Memory B cell (primary cell): Measurements from ENCODE around the gene HMGA1.
"Not testable (repeated sequence)": the region's sequence is repeated elsewhere in the genome, so short reads cannot be mapped to it uniquely, and the experiment has no call there.

ENCODE experiments used
- ATAC-seq: fragments of 150-1000 bp; cut with Tn5 transposase; 2 replicates; pipeline ENCODE4 v1.10.0; 2021; ENCODE audit warnings: low read depth, mild to moderate bottlenecking, moderate library complexity
- DNase-seq, 2 donors: peaks; one replicate each; pipeline ENCODE4 v3.0.0; 2022; ENCODE audit warnings: low spot score in 2 of 2
- H3K27ac Mint-ChIP-seq: one replicate; pipeline ENCODE4 v1.8.0; 2022; ENCODE audit warnings: mild to moderate bottlenecking, moderate library complexity, mixed read lengths
- H3K27me3 Mint-ChIP-seq: one replicate; pipeline ENCODE4 v1.8.0; 2022; ENCODE audit warnings: mixed read lengths
- H3K36me3 Mint-ChIP-seq: one replicate; pipeline ENCODE4 v1.8.0; 2022; ENCODE audit warnings: mild to moderate bottlenecking, mixed read lengths
- H3K4me1 Mint-ChIP-seq: one replicate; pipeline ENCODE4 v1.8.0; 2022; ENCODE audit warnings: mixed read lengths
- H3K4me3 Mint-ChIP-seq: one replicate; pipeline ENCODE4 v1.8.0; 2022; ENCODE audit warnings: mild to moderate bottlenecking, moderate library complexity, mixed read lengths
- H3K9me3 Mint-ChIP-seq: one replicate; pipeline ENCODE4 v1.8.0; 2022; ENCODE audit warnings: mixed read lengths

HMGA1 gene

DNA sequence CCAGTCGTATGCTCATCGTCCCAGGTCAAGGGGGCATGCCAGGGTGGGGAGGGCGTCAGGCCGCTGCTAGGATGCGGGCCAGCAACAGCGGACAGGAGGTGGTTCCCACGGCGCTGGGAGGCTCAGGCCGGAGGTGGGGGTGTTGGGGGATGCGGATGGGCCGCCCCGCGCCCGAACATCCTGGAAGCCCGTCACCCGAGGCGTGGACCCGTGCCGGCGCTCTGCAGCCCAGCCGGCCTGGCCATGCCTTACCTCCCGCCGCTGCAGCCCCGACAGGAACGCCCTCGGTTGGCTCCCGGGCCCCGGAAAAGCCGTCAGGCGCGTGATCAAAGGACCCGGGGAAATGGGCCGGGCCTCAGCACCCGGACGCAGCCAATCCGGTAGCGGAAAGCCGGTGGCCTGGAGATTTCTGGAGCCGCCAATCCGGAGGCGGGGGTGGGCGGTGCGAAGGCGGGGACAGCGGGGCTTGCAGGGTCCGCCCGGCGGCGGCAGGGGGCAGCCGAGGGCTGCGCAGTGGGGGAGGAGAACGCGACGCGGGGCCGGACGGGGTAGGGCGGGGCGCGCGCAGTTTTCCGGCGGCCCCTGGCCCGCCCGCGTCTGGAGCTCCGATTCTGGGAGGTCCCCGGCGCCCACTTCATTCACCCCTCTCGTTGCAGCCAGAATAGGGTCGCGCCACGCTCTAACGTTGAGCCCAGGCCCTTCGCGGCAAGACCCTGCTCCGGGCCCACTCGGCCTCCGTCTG lies 12.2 kb downstream of the HMGA1 start, which contains the start of gene SMIM29:
Gene SMIM29, minus strand, starts transcription at position 280 of the 742 bp plus-strand sequence. CDS start 1,215 bp downstream, outside the sequence.
- Mint-ChIP-seq H3K36me3 (peaks cover 4% of the 10 kb centered on the region), H3K4me1 (peaks cover 33% of the 10 kb centered on the region), H3K4me3 (peak within 1 kb of the TSS; percentile 96), H3K27me3 (no peaks in the 10 kb centered on the region), H3K9me3 (no peaks in the 10 kb centered on the region), H3K27ac (peak within 1 kb of the TSS; percentile 98)
- DNase-seq (peak; percentile 98), ATAC-seq (peak; percentile 87)

DNA sequence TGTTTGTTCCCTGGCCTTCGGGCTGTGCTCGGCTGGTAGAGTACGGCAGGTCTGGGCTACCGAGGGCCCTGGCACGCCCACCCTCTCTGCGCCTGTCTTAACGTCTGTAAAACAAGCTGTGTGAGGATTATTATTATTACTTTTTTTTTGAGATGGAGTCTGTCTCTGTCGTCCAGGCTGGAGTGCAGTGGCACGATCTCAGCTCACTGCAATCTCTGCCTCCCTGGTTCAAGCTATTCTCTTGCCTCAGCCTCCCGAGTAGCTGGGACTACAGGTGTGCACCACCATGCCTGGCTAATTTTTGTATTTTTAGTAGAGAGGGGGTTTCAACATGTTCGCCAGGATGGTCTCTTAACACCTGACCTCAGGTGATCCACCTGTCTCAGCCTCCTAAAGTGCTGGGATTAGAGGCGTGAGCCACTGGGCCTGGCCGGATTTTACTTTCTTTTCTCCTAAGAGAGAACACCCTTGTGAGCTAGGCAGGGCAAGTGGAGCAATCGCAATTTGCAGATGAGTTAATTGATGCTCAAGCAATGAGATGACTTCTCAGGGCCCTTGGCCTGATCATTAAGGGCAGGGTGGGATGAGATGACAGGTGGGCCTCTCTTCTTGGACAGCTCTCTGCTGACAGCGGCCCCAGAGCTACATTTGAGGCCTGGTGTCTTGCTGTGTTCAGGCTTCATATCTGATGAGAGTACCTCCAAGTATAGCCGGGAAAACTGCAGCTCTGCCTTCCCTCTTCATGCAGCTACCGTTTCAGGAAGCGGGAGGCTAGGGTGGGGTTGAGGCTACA lies 13.0 kb downstream of the HMGA1 start:
- Mint-ChIP-seq H3K4me3 (peak overlapping the region; percentile 96), H3K36me3 (peaks cover 4% of the 10 kb centered on the region), H3K4me1 (peaks cover 33% of the 10 kb centered on the region)

DNA sequence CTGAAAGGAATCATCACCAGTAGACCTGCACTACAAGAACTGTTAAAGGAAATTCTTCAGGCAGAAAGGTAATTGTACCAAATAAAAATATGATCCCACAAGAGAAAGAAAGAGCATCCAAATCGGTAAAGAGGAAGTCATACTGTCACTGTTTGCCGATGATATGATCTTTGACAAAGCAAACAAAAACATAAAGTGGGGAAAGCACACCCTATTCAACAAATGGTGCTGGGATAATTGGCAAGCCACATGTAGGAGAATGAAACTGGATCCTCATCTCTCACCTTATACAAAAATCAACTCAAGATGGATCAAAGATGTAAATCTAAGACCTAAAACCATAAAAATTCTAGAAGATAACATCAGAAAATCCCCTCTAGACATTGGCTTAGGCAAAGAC lies 15.7 kb downstream of the HMGA1 start:
- not testable (repeated sequence) for H3K4me3 Mint-ChIP-seq, H3K27ac Mint-ChIP-seq, H3K36me3 Mint-ChIP-seq, H3K9me3 Mint-ChIP-seq, ATAC-seq, H3K27me3 Mint-ChIP-seq, DNase-seq
- peaks cover 19% of the 10 kb centered on the region for H3K4me1 Mint-ChIP-seq

More for the DNA sequence above, 13.0 kb downstream of the HMGA1 start:
- Mint-ChIP-seq H3K27me3 (no peaks in the 10 kb centered on the region), H3K27ac (peak overlapping the region; percentile 98), H3K9me3 (no peaks in the 10 kb centered on the region)
- DNase-seq (no peak), ATAC-seq (peak; percentile 38)

DNA sequence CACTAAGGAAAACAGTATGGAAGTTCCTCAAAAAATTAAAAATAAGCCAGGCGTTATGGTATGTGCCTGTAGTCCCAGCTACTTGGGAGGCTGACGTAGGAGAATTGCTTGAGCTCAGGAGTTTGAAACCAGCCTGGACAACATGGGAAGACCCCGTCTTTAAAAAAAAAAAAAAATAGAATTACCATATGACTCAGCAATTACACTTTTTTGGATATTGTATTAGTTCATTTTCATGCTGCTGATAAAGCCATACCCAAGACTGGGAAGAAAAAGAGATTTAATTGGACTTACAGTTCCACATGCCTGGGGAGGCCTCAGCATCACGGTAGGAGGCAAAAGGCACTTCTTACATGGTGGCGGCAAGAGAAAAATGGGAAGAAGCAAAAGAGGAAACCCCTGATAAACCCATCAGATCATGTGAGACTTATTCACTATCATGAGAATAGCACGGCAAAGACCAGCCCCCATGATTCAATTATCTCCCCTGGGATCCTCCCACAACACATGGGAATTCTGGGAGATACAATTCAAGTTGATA lies 22.9 kb downstream of the HMGA1 start:
- peaks cover 2% of the 10 kb centered on the region for H3K9me3 Mint-ChIP-seq
- ATAC-seq (no peak), DNase-seq (no peak)
- H3K27me3 Mint-ChIP-seq, result no peaks in the 10 kb centered on the region
- H3K4me1 Mint-ChIP-seq, result no peaks in the 10 kb centered on the region
- H3K4me3 Mint-ChIP-seq, result no peak overlapping the region
- H3K36me3 Mint-ChIP-seq, result peaks cover 3% of the 10 kb centered on the region
- no peak overlapping the region for H3K27ac Mint-ChIP-seq

DNA sequence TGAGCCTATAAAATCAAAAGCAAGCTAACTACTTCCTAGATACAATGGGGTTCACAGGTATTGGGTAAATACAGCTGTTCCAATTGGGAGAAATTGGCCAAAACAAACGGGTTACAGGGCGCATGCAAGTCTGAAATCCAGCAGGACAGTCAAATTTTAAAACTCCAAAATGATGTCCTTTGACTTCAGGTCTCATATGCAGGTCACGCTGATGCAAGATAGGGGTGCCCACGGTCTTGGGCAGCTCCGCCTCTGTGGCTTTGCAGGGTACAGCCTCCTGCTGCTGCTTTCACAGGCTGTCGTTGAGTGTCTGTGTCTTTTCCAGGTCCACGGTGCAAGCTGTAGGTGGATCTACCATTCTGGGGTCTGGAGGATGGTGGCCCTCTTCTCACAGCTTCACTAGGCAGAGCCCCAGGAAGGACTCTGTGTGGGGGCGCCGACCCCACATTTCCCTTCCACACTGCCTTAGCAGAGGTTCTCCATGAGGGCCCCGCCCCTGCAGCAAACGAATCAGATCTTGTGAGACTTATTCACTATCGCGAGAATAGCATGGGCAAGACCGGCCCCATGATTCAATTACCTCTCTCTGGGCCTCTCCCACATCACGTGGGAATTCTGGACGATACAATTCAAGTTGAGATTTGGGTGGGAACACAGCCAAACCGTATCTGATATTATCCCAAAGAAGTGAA lies 24.0 kb downstream of the HMGA1 start:
- Mint-ChIP-seq H3K4me3 (no peak overlapping the region), H3K9me3 (peaks cover 2% of the 10 kb centered on the region), H3K27me3 (no peaks in the 10 kb centered on the region), H3K4me1 (no peaks in the 10 kb centered on the region), H3K36me3 (peaks cover 3% of the 10 kb centered on the region), H3K27ac (no peak overlapping the region)
- no peak for DNase-seq
- ATAC-seq, result no peak

DNA sequence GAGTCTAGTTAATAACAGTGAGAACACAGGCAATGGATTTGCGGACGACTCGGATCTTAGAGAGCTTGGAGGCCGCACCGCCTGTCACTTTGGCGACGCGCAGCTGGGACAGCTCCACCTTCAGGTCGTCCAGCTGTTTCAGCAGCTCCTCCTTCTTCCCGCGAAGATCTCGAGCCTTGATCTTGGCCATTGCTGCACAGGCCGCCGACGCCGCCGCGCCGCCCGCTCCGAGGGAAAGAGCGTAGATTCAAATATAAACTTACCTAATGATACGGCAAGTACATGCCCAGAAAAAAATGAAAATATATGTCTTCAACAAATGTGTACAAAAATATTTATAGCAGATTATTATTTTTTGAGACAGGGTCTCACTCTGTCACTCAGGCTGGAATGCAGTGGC lies 26.8 kb downstream of the HMGA1 start:
- H3K9me3 Mint-ChIP-seq, H3K36me3 Mint-ChIP-seq, H3K4me3 Mint-ChIP-seq, DNase-seq, H3K4me1 Mint-ChIP-seq, H3K27me3 Mint-ChIP-seq, H3K27ac Mint-ChIP-seq, ATAC-seq: not testable (repeated sequence)

DNA sequence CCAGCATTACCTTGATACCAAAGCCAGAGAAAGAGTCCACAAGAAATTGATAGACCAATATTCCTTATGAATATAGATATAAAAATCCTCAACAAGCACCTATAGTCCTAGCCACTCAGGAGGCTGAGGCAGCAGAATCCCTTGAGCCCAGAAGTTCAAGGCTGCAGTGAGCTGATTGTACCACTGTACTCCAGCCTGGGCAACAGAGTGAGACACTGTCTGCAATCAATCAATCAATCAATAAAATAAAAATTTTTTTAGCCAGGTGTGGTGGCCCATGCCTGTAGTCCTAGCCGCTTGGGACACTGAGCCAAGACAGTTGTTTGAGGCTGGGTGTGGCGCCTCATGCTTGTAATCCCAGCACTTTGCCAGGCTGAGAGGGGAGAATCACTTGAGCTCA lies 31.1 kb downstream of the HMGA1 start:
- peaks cover 2% of the 10 kb centered on the region for H3K9me3 Mint-ChIP-seq
- no peak for DNase-seq
- ATAC-seq, result no peak
- H3K27ac Mint-ChIP-seq, result no peak overlapping the region
- H3K4me1 Mint-ChIP-seq, result peaks cover 6% of the 10 kb centered on the region
- peaks cover 2% of the 10 kb centered on the region for H3K36me3 Mint-ChIP-seq
- H3K27me3 Mint-ChIP-seq, result no peaks in the 10 kb centered on the region
- H3K4me3 Mint-ChIP-seq, result no peak overlapping the region

DNA sequence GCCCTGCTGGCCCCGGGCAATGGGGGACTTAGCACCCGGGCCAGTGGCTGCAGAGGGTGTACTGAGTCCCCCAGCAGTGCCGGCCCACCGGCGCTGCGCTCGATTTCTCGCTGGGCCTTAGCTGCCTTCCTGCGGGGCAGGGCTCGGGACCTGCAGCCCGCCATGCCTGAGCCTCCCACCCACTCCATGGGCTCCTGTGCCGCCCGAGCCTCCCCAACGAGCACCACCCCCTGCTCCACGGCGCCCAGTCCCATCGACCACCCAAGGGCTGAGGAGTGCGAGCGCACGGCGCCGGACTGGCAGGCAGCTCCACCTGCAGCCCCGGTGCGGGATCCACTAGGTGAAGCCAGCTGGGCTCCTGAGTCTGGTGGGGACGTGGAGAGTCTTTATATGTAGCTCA lies 32.5 kb downstream of the HMGA1 start:
- H3K4me3 Mint-ChIP-seq, ATAC-seq, DNase-seq, H3K27ac Mint-ChIP-seq, H3K9me3 Mint-ChIP-seq, H3K36me3 Mint-ChIP-seq, H3K27me3 Mint-ChIP-seq: not testable (repeated sequence)
- peaks cover 13% of the 10 kb centered on the region for H3K4me1 Mint-ChIP-seq

DNA sequence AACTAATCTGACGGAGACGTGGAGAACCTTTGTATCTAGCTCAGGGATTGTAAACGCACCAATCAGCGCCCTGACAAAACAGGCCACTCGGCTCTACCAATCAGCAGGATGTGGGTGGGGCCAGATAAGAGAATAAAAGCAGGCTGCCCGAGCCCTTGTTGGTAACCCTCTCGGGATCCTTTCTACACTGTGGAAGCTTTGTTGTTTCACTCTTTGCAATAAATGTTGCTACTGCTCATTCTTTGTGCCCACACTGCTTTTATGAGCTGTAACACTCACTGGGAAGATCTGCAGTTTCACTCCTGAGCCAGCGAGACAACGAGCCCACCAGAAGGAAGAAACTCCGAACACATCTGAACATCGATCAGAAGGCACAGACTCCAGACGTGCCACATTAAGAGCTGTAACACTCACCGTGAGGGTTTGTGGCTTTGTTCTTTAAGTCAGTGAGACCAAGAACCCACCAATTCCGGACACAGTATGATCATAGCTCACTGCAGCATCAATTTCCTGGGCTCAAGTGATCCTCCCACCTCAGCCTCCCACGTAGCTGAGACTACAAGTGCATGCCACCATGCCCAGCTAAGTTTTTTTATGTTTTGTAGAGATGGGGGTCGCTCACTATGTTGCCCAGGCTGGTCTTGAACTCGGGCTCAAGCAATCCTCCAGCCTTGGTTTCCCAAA lies 33.1 kb downstream of the HMGA1 start:
- H3K9me3 Mint-ChIP-seq, ATAC-seq, H3K36me3 Mint-ChIP-seq, DNase-seq, H3K27me3 Mint-ChIP-seq, H3K27ac Mint-ChIP-seq, H3K4me3 Mint-ChIP-seq: not testable (repeated sequence)
- peaks cover 13% of the 10 kb centered on the region for H3K4me1 Mint-ChIP-seq

DNA sequence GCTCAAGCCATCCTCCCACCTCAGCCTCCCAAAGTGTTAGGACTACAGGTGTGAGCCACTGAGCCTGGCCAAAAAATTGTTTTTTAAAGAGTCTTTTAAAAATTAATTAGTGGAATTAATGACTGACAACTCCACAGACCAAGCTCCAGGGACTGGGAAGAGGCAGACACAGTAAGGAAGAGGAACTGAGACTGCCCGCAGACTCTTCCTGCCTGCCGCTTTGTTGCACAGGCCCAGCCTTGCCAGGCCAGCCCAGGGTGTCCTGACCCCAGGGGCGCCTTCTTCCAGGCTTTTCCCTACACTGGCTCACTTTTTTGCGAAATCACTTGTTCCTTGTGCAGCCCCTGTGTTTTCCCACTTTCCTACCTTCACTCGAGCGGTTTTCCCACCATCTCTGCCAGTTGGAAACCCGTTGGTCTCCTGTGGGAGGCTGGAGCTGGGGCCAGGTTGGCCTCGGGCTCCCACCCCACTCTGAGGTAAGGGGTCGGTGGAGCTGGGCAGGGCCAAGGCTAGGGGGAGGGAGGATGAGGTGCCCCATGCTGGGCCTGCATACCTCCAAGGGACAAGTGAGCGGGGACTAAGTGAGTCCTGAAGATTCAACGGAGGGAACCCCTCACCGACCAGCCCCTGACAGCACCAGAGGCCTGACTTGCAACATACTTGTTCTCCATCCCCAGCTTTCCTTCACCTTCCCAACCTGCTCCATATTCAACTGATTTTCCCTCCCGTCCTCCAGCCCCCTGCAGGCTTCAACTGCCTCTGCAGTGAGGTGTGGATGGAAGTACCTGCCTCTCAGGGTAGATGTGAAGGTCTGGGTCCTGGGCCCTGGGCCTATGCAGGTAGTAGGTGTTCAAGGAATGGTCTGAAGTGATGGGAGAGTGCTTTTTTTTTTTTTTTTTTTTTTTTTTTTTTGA lies 35.6 kb downstream of the HMGA1 start:
- Mint-ChIP-seq H3K27ac (no peak overlapping the region), H3K9me3 (no peaks in the 10 kb centered on the region), H3K4me3 (no peak overlapping the region), H3K36me3 (no peaks in the 10 kb centered on the region), H3K4me1 (peaks cover 17% of the 10 kb centered on the region), H3K27me3 (no peaks in the 10 kb centered on the region)
- DNase-seq (no peak), ATAC-seq (peak; percentile 53)

DNA sequence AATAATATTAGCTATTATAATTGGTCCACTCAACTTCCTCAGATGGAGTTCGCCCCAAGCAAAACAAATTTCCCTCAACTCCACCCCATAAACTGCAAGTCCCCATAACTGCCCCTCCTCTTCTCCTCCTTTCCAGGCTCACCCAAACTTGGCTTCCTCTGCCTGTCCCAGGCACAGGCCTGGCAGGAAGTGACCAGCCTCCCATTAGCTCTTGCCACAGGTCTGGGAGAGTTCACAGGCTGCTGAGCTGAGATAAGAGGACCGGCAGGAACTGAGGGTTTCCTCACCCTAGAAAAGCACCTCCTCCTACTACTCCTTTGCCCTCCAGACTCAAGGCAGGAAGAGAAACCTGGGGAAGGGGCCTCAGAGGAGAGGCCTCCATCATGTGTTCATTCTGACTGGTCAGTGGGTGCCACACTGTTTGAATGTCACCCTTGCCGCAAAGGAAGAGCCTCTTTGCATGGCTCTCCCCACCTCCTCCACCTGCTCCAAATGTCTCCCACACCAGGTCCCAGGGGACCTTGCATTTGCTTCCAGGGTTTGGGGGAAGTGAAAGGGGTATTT lies 36.7 kb downstream of the HMGA1 start:
- peaks cover 17% of the 10 kb centered on the region for H3K4me1 Mint-ChIP-seq
- ATAC-seq (no peak), DNase-seq (no peak)
- no peak overlapping the region for H3K27ac Mint-ChIP-seq
- H3K36me3 Mint-ChIP-seq, result no peaks in the 10 kb centered on the region
- no peaks in the 10 kb centered on the region for H3K27me3 Mint-ChIP-seq
- H3K9me3 Mint-ChIP-seq, result no peaks in the 10 kb centered on the region
- H3K4me3 Mint-ChIP-seq, result no peak overlapping the region

DNA sequence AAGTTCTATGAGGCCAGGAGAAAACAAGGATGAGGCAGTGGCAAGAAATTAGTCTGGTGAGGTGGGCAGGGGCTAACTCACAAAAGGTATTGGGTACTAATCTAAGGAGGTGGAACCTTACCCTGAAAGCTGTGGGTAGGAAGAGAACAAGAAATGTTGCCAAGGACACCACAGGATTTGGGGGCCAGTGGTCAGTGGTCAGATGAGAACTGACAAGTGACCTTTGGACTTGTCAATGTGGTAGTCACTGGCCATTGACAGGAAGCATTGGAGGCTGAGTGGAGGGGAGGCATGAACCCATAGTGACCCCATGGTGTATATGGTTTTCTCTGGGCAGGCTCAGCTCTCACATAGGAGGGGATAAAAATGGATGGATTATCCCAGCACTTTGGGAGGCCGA lies 37.5 kb downstream of the HMGA1 start:
- ATAC-seq (no peak), DNase-seq (no peak)
- Mint-ChIP-seq H3K9me3 (no peaks in the 10 kb centered on the region), H3K36me3 (peaks cover 4% of the 10 kb centered on the region), H3K4me3 (no peak overlapping the region), H3K27me3 (no peaks in the 10 kb centered on the region), H3K4me1 (peaks cover 19% of the 10 kb centered on the region), H3K27ac (no peak overlapping the region)
